ENCODE measurements around the gene CR1L. TPM values are rescaled to one million over a fixed set of nuclear protein-coding genes. Genes with fewer than 3 reads are reported as not detected.
A peak's percentile ranks its signal among the peaks of the same experiment; 100 is the strongest.
"Not testable (repeated sequence)": the region's sequence is repeated elsewhere in the genome, so short reads cannot be mapped to it uniquely, and the experiment has no call there.

The CR1L gene
- total RNA-seq, 2 donors from 2014 or later = 0.81 TPM; not detected in 1

- H3K4me3 Mint-ChIP-seq = no peak overlapping the region
- ATAC-seq (no peak), DNase-seq (no peak)
- H3K4me1 Mint-ChIP-seq = peaks cover 31% of the 10 kb centered on the region
- no peaks in the 10 kb centered on the region for H3K27me3 Mint-ChIP-seq
- H3K9me3 ChIP-seq (ENCODE audit: control insufficient read depth, low read length, poor library complexity, severe bottlenecking) = no peaks in the 10 kb centered on the region
- peaks cover 4% of the 10 kb centered on the region for H3K36me3 Mint-ChIP-seq (ENCODE audit: low read depth)
- H3K27ac Mint-ChIP-seq = no peak overlapping the region
Measured at GRCh38 chr1:207747627-207748492, 102.9 kb downstream of the CR1L start.

- no peaks in the 10 kb centered on the region for H3K9me3 ChIP-seq (ENCODE audit: control insufficient read depth, low read length, poor library complexity, severe bottlenecking)
- Mint-ChIP-seq H3K4me3 (peak overlapping the region; percentile 55), H3K27me3 (no peaks in the 10 kb centered on the region), H3K36me3 (ENCODE audit: low read depth) (peaks cover 4% of the 10 kb centered on the region), H3K4me1 (peaks cover 40% of the 10 kb centered on the region), H3K27ac (no peak overlapping the region)
- DNase-seq = no peak
- ATAC-seq = no peak
Measured at GRCh38 chr1:207748737-207749528, 104.0 kb downstream of the CR1L start.

DNA sequence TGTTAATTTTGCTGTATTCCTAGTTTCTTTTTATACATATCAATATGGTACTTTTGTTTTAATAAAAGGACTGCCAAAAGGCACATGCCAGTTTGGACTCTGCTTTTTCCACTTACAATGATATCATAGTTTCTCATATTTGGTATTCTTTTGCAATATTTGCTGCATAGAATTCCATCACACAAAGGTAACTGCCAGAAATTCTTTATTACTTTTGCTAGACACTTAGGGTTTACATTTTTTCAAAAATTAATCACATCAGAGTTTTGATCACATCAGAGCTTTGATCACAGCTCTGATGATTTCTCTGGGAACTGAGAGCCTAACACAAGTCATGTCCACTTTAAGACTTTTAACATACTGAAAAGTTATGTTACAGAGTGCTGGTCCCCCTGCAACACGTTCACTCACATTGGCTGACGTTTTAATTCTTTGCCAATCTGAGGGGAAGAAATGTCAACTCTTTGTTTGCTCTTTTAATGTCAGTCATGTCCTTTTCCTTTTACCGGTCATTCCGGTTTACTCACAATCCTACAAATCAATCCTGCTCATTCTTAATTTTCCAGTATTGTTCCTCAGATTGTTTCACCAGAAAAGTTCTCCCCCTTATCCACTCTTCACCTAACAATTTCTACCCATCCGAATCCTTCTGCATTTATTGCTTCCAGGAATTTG lies 105.8 kb downstream of the CR1L start:
- no peak for DNase-seq

GRCh38 chr1:207751463-207751789 lies 106.5 kb downstream of the CR1L start:
- peak overlapping the region; percentile 98 for H3K27ac Mint-ChIP-seq
- H3K36me3 Mint-ChIP-seq (ENCODE audit: low read depth); DNase-seq; ATAC-seq; H3K27me3 Mint-ChIP-seq; H3K9me3 ChIP-seq (ENCODE audit: control insufficient read depth, low read length, poor library complexity, severe bottlenecking): not testable (repeated sequence)
- H3K4me3 Mint-ChIP-seq = peak overlapping the region; percentile 100
- H3K4me1 Mint-ChIP-seq = peaks cover 61% of the 10 kb centered on the region

More for the DNA sequence above, 105.8 kb downstream of the CR1L start:
- Mint-ChIP-seq H3K4me3 (peak overlapping the region; percentile 100), H3K36me3 (ENCODE audit: low read depth) (peaks cover 7% of the 10 kb centered on the region), H3K4me1 (peaks cover 55% of the 10 kb centered on the region), H3K27me3 (no peaks in the 10 kb centered on the region), H3K27ac (peak overlapping the region; percentile 98)
- no peaks in the 10 kb centered on the region for H3K9me3 ChIP-seq (ENCODE audit: control insufficient read depth, low read length, poor library complexity, severe bottlenecking)
- no peak for ATAC-seq

- no peaks in the 10 kb centered on the region for H3K27me3 Mint-ChIP-seq
- DNase-seq (peak; percentile 89 to 93 (median 91)), ATAC-seq (peak; percentile 97)
- no peaks in the 10 kb centered on the region for H3K9me3 ChIP-seq (ENCODE audit: control insufficient read depth, low read length, poor library complexity, severe bottlenecking)
- peaks cover 7% of the 10 kb centered on the region for H3K36me3 Mint-ChIP-seq (ENCODE audit: low read depth)
- peaks cover 63% of the 10 kb centered on the region for H3K4me1 Mint-ChIP-seq
- peak within 1 kb of the TSS; percentile 100 for H3K4me3 Mint-ChIP-seq
- H3K27ac Mint-ChIP-seq = peak within 1 kb of the TSS; percentile 98
Measured at GRCh38 chr1:207751790-207752455, 107.0 kb downstream of the CR1L start, which contains the start of gene CD46. CD46 (plus strand) TSS chr1:207752054; CDS start chr1:207752213, 159 bp downstream.

DNA sequence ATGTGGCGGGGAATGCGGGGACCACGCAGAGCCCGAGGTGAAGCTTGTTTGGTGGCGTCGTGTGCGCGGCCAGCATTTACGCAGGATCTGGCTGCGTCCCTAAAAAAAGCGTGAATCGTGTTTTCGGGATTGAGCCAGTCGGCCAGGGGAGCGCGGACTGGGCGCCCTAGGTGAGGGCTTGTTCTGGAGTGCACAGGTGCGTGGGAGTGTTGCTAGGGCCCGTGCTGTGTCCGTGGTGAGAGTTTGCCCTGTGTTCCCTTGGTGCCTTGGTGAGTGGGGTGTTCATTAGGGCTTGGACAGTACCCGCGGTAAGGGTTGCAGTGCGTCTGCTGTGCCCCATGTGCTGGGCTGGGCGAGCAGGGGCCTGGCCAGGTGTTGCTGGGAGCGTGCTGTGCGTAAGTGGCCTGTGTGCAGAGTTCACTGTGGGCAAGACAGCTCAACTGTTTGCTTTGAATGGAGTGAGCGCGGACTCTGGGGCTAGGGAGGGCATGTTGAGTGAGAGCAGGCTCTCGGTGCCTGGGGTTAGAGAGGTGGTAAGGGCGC lies 107.6 kb downstream of the CR1L start:
- Mint-ChIP-seq H3K4me1 (peaks cover 64% of the 10 kb centered on the region), H3K36me3 (ENCODE audit: low read depth) (peaks cover 7% of the 10 kb centered on the region), H3K27ac (peak overlapping the region; percentile 98), H3K27me3 (no peaks in the 10 kb centered on the region), H3K4me3 (peak overlapping the region; percentile 100)
- no peaks in the 10 kb centered on the region for H3K9me3 ChIP-seq (ENCODE audit: control insufficient read depth, low read length, poor library complexity, severe bottlenecking)
- DNase-seq (no peak), ATAC-seq (peak; percentile 7)

- Mint-ChIP-seq H3K4me1 (peaks cover 65% of the 10 kb centered on the region), H3K27ac (peak overlapping the region; percentile 98), H3K4me3 (peak overlapping the region; percentile 100), H3K36me3 (ENCODE audit: low read depth) (peaks cover 7% of the 10 kb centered on the region), H3K27me3 (no peaks in the 10 kb centered on the region)
- H3K9me3 ChIP-seq (ENCODE audit: control insufficient read depth, low read length, poor library complexity, severe bottlenecking) = no peaks in the 10 kb centered on the region
- DNase-seq (no peak), ATAC-seq (no peak)
Measured at GRCh38 chr1:207753611-207754010, 108.7 kb downstream of the CR1L start.

DNA sequence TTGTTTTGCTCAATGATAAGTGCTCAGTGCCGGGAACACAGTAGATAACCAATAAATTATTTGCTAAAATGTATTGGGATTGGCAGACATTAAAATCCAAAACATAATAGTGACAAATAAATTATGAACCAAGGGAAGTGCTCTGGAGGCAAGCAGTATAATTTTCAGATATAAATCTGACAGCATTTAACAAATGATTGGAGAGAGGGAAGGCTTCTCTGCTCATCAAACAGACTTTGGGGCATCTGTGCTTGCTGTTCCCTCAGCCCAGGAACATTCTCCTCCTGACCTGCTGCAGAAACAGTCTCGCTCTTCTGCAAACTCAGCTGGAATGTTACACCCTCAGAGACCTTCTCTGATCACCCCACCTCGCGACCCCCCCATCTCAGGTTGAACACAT lies 109.1 kb downstream of the CR1L start:
- Mint-ChIP-seq H3K36me3 (ENCODE audit: low read depth) (peaks cover 7% of the 10 kb centered on the region), H3K4me1 (peaks cover 61% of the 10 kb centered on the region), H3K27ac (no peak overlapping the region), H3K27me3 (no peaks in the 10 kb centered on the region), H3K4me3 (peak overlapping the region; percentile 100)
- no peaks in the 10 kb centered on the region for H3K9me3 ChIP-seq (ENCODE audit: control insufficient read depth, low read length, poor library complexity, severe bottlenecking)
- no peak for ATAC-seq
- no peak for DNase-seq

DNA sequence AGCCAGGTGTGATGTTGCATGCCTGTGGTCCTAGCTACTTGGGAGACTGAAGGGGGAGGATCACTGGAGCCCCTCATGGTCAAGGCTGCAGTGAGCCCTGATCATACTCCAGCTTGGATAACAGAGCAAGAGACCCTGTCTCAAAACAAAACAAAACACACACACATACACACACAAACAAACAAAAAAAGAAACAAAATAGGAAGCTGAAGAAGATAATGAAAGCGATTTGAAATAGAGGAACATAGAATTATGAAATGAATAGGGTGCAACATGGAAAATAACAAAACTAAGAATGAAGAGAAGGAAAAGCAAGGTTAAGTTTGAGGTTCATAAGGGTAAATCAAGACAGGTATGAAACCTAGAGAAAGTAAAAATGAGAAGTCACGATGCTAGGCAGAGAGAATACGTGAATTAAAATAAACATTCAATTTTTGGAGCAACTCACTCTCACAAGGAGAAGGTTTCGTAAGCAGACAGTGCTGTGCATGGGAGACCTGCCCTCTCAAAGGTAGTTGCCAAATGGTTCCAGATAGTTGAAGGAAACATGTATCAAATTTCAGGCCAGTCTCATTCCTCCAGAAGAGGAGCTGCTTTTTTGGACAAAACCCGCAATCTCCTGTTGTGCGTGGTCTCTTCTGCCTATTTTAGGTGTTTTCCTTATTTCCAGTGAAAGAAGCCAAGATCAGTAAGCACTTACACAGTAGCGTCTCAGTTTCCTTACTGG lies 110.2 kb downstream of the CR1L start:
- Mint-ChIP-seq H3K4me1 (peaks cover 55% of the 10 kb centered on the region), H3K36me3 (ENCODE audit: low read depth) (peaks cover 7% of the 10 kb centered on the region), H3K27me3 (no peaks in the 10 kb centered on the region), H3K27ac (peak overlapping the region; percentile 92), H3K4me3 (no peak overlapping the region)
- ATAC-seq (no peak), DNase-seq (no peak)
- no peaks in the 10 kb centered on the region for H3K9me3 ChIP-seq (ENCODE audit: control insufficient read depth, low read length, poor library complexity, severe bottlenecking)

DNA sequence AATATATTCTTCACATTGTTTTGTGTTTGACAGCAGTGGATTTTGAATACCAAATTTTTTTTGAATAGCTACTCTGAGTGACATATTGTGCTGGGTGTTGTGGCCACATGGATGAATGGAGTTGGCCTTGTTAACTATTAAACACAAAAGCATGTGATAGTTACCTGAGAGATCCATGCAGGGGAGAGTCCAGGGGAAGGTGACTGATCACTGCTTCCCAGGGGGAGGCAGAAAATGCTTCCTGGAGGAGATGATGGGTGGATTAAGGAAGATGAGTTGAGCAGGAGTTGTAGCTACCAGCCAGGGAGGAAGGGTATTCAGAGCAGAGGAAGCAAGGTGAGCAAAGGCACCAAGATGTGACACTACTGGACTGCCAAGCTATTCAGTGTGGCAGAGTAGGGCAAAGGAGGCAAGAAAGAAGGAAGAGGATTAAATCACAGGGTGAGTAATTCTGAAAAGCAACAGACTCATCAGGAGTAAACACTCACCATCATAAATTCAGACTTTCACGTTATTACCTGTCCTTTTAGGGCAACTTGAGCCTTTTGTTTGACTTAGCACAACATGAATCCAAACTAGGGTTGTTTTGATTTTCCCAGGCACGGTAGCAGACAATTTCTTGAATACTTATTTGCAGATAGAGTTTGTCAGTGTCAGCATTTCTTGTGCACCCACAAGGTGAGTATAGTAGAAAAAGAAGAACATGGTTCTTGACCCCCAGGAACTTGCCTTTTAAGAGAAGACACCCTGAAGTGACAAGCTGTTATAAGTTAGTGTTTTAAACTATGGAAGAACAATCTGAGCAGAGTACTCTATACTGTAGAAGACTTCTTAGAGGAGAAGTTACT lies 111.1 kb downstream of the CR1L start:
- Mint-ChIP-seq H3K36me3 (ENCODE audit: low read depth) (peaks cover 7% of the 10 kb centered on the region), H3K27ac (peak overlapping the region; percentile 92), H3K4me1 (peaks cover 56% of the 10 kb centered on the region), H3K4me3 (peak overlapping the region; percentile 53), H3K27me3 (no peaks in the 10 kb centered on the region)
- DNase-seq = no peak
- no peaks in the 10 kb centered on the region for H3K9me3 ChIP-seq (ENCODE audit: control insufficient read depth, low read length, poor library complexity, severe bottlenecking)
- no peak for ATAC-seq

DNA sequence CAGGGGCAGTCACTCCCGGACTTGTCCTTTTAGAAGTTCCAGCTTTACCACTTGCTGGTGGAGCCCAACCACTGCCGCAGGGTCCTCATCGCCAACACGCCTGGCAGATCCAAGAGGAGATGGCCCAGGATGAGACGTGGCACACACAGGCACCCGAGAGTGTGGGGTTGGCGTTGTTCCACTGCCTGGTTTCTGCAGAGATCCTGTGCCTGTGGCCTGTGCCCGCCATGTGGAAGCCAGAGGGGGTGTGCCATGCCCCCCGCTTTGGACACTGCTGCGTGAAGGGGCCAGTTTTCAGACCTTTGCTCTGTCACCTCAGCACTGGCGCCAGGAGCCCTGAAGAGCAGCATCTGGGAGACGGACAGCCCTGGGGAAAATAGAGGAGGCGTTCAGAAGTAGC lies 117.7 kb downstream of the CR1L start:
- Mint-ChIP-seq H3K36me3 (ENCODE audit: low read depth) (peaks cover 11% of the 10 kb centered on the region), H3K27ac (peak overlapping the region; percentile 49), H3K4me1 (peaks cover 16% of the 10 kb centered on the region), H3K4me3 (no peak overlapping the region), H3K27me3 (no peaks in the 10 kb centered on the region)
- no peaks in the 10 kb centered on the region for H3K9me3 ChIP-seq (ENCODE audit: control insufficient read depth, low read length, poor library complexity, severe bottlenecking)
- ATAC-seq (no peak), DNase-seq (no peak)
